Measurements from ENCODE around the gene CDC26.
"Not testable (repeated sequence)": the region's sequence is repeated elsewhere in the genome, so short reads cannot be mapped to it uniquely, and the experiment has no call there.

Gene CDC26

GRCh38 chr9:113237026-113237425 lies 38.3 kb downstream of the CDC26 start:
- DNase-seq, result no peak

GRCh38 chr9:113235701-113236255 lies 39.6 kb downstream of the CDC26 start:
- not testable (repeated sequence) for DNase-seq

GRCh38 chr9:113231701-113232100 lies 43.7 kb downstream of the CDC26 start:
- DNase-seq, result no peak

DNA sequence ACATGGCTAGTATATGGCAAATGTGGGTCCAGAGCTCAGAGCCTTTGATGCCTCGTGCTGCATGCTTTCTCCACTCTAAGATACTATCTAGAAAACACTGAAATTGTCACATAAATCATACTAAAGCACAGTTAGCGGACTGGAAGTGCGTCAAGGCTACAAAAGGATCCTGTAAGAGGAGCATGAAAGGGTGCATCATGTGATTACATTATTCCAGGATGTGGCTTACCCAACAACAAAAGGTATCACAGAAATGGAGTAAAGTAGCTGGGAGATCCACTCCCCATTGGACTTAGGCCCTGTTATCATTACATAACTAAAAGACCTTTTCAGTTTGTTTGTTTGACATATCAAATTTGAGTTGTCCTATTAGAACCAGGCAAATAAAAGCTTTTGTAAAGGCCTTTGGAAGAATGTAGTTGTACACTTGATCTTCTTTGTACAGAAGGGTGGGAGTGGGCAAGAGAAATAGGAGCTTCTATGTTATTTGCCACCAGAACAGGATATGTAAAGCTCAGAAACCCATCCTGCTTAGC lies 47.2 kb downstream of the CDC26 start:
- no peak for DNase-seq

DNA sequence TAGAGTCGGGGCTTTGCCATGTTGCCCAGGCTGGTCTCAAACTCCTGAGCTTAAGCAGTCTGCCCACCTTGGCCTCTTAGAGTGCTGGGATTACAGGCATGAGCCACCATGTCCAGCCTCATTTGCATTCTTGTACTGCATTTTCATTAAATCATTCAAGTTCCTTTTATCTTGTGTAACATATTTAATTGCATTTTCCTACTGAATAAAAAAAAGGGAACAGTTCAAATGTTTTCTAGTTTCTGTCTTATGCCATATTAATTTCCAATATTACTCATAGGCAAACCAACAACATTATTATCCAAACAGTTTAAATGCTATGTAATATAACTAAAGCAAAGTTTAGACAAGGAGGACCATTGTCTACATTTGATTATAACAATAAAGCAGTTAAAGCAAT lies 47.9 kb downstream of the CDC26 start:
- no peak for DNase-seq

DNA sequence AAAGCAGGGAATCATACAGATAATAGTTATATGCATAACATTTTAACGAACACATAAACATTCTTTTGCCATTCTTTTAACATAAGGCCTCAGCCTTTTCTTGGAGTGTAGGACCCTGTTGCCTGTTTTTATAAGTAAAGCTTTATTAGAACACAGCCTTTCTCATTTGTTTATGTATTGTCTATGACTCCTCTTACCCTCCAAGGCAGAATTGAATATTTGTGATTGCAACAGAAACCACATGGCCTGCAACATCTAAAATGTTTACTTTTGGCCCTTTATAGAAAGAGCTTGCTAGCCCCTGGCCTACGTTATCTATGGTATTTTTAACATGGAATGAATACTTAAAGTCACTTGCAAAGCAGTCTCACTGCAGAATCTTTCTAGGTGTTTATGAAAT lies 51.4 kb downstream of the CDC26 start:
- peak; percentile 87 for DNase-seq

- DNase-seq, result peak; percentile 15
Measured at GRCh38 chr9:113222482-113222841, 52.9 kb downstream of the CDC26 start.

DNA sequence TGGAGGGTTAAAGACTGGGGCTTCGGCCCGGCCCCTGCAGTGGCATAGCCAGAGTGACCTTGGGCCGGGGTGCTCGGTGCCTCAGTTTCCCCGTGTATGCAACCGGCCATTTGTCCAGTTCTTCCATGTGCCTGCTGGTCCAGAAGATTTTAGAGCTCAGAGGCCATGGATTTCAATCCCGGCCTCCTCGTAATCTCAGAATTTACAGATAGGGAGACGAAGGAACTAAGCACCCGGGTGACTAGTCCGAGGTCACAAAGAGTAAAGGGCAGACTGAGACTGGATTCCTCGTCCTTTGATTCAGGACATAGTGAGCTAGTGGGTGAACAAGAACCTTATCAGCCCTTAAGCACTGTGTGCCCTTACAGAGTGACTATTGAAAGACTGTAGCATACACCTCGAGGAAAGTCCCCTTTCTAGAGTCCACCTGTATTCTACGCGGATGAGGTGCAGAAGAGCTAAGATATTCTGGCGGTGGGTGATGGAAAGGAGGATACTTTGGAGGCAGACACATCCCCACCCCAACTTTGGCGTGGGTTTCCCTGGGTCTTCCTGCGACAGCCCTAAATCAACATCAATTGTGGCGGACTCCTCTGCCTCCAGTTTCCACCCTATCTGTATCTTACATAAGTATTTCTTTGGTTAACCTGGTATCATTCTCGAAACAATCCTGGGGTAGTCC lies 53.4 kb downstream of the CDC26 start:
- no peak for DNase-seq

DNA sequence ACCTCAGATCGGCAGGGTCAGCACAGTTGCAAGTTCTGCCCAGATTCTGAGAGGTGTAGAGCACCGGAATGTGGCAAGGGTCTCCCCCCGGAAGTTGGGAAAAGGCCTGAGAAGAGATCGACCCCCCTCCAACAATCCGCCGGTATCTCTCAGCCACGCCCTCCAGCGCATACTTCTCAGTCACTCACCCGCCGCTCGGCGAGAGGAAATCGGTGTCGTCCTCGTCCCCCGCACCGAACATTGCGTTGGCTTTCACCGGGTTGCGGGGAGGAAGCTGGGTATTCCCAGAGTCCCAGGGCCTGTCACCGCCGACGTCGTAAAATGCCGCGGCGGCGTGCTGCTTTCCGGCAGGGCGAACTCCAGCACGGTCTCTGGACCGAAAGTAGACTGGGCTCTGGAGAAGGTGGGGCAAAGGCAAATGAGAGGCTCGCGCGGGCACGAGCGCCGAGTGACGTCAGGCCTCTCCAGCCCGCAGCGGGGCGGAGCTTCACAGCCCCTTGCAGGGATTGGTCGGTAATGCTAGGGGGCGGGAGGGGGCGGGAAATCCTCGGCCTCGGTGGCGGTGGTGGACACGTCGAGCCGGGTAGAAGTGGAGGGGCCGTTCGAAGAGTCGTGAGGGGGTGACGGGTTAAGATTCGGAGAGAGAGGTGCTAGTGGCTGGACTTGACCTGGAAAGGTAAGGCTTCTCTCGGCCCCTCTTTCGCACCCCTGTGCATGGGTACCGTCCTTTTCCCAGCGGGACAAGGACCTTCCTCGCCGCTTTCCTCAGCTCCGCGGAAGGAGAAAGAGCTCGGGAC lies 54.2 kb downstream of the CDC26 start, which contains the start of the genes FKBP15 and SLC31A1:
Gene FKBP15 (minus strand): TSS at position 275 of the 797 bp plus-strand sequence. CDS start 34 bp downstream, at position 241.
Gene SLC31A1 (plus strand): TSS at position 542 of the 797 bp plus-strand sequence. CDS start 34,605 bp downstream, outside the sequence.
- peak; percentile 98 for DNase-seq

GRCh38 chr9:113220467-113221002 lies 54.8 kb downstream of the CDC26 start:
- no peak for DNase-seq

GRCh38 chr9:113219969-113220368 lies 55.4 kb downstream of the CDC26 start:
- peak; percentile 74 for DNase-seq

GRCh38 chr9:113219186-113219936 lies 56.0 kb downstream of the CDC26 start:
- DNase-seq, result no peak
